Body of pancreas (tissue), 4 donors: ENCODE results near the gene HMGXB4.

Source experiments
- POLR2A ChIP-seq, 3 donors: fragments of 450-650 bp; IDR thresholded peaks; one replicate each; pipeline ENCODE4 v1.6.1; 2016; ENCODE audit warnings: antibody characterized with exemption in 3 of 3, mild to moderate bottlenecking in 2 of 3
- TF ChIP-seq, protein P1 (sequence below), 7 experiments: fragments of 450-650 bp in 4 of 7; fragments of 200-600 bp in 3 of 7; sonication (generic) in 3 of 7; IDR thresholded peaks; one replicate each; pipeline ENCODE4 v1.5.1; 2016 to 2019; ENCODE audit warnings: antibody characterized with exemption in 7 of 7

DNA sequence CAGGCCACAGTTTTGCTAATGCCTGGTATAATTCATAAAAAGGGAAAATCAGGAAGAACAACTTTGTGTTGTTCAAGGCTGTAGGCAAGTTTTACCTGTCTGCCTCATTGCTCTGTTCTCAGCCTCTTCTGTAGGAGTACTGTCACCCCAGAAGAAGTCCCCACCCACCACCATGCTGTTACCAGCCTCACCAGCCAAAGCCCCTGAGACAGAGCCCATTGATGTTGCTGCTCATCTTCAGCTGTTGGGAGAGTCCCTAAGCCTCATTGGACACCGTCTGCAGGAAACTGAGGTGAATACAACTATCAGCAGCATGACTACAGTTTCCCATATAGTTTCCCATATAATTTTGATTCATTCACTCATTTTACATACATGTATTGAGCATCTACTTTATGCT is 30.8 kb downstream of the HMGXB4 start:
- TF ChIP-seq, protein P1, sequence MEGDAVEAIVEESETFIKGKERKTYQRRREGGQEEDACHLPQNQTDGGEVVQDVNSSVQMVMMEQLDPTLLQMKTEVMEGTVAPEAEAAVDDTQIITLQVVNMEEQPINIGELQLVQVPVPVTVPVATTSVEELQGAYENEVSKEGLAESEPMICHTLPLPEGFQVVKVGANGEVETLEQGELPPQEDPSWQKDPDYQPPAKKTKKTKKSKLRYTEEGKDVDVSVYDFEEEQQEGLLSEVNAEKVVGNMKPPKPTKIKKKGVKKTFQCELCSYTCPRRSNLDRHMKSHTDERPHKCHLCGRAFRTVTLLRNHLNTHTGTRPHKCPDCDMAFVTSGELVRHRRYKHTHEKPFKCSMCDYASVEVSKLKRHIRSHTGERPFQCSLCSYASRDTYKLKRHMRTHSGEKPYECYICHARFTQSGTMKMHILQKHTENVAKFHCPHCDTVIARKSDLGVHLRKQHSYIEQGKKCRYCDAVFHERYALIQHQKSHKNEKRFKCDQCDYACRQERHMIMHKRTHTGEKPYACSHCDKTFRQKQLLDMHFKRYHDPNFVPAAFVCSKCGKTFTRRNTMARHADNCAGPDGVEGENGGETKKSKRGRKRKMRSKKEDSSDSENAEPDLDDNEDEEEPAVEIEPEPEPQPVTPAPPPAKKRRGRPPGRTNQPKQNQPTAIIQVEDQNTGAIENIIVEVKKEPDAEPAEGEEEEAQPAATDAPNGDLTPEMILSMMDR (IDR thresholded peaks at IDR 0.05): no peak
- TF ChIP-seq POLR2A (IDR thresholded peaks at IDR 0.05): no peak
